ENCODE measurements around the gene MED13L.

DNA sequence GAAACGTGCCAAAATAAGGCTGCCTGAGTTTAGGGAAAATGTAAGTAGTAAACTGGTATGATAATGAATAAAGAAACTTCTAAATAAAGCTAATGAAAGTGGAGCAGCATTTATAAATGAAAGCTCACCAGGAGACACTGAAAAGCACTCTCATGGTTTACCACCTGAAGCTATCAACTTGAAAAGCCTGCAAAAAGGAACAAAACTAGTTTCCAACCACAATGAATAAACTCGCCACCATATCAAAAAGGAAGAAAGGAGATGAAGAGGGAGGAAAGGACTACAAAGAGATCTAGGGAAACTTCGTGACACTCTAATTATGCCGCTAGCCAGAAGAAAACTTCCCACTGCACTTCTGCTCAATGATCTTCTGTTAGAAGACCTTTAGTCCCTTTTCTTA lies 66.7 kb downstream of the MED13L start:
- TF ChIP-seq, protein P1, sequence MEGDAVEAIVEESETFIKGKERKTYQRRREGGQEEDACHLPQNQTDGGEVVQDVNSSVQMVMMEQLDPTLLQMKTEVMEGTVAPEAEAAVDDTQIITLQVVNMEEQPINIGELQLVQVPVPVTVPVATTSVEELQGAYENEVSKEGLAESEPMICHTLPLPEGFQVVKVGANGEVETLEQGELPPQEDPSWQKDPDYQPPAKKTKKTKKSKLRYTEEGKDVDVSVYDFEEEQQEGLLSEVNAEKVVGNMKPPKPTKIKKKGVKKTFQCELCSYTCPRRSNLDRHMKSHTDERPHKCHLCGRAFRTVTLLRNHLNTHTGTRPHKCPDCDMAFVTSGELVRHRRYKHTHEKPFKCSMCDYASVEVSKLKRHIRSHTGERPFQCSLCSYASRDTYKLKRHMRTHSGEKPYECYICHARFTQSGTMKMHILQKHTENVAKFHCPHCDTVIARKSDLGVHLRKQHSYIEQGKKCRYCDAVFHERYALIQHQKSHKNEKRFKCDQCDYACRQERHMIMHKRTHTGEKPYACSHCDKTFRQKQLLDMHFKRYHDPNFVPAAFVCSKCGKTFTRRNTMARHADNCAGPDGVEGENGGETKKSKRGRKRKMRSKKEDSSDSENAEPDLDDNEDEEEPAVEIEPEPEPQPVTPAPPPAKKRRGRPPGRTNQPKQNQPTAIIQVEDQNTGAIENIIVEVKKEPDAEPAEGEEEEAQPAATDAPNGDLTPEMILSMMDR (conservative IDR thresholded peaks at IDR 0.05; ENCODE audit: low read length), result no peak
- no peak for TF ChIP-seq EZH2phosphoT487 (IDR thresholded peaks at IDR 0.05; ENCODE audit: borderline replicate concordance, low read depth, low read length)

Data from OCI-LY7 (cell line).